ENCODE results near the gene HTT. TPM values are rescaled to one million over a fixed set of nuclear protein-coding genes. Genes with fewer than 3 reads are reported as not detected.

HTT gene
- total RNA-seq, 1 experiment from 2014 or later: 64.4 TPM

- no peak overlapping the region for H4K8ac ChIP-seq (replicated peaks; ENCODE audit: insufficient read length, low read depth, low read length)
- no peak overlapping the region for H2BK20ac ChIP-seq (ENCODE audit: low read depth, low read length, poor library complexity, severe bottlenecking)
- no peak overlapping the region for H2AFZ ChIP-seq (ENCODE audit: low read length)
- H3K9ac ChIP-seq (ENCODE audit: extremely low read depth, insufficient read length, low read length): no peak overlapping the region
- H4K20me1 ChIP-seq (ENCODE audit: control insufficient read depth, insufficient read depth, insufficient read length): no peaks in the 10 kb centered on the region
- no peak overlapping the region for H3K23ac ChIP-seq (ENCODE audit: insufficient read length, low read depth, low read length)
- no peaks in the 10 kb centered on the region; the same call in 1 of the 2 replicates for H3K27me3 ChIP-seq (ENCODE audit: insufficient read depth, low read length)
- H3K27ac ChIP-seq (ENCODE audit: insufficient read length, low read depth, low read length): no peak overlapping the region
- no peak overlapping the region for H2AK5ac ChIP-seq (ENCODE audit: insufficient read length, low read length)
- H3K27ac Mint-ChIP-seq: peak overlapping the region in 1 of 3 experiments; percentile 85; a peak in 1 of 7 replicates
- no peak overlapping the region for H2BK15ac ChIP-seq (ENCODE audit: low read depth, low read length)
- no peaks in the 10 kb centered on the region for H3K79me1 ChIP-seq (ENCODE audit: insufficient read depth, low read depth, low read length, poor library complexity, severe bottlenecking)
- no peak overlapping the region for H2BK5ac ChIP-seq (ENCODE audit: insufficient read length, low read length)
- H3K23me2 ChIP-seq (ENCODE audit: insufficient read length, low read depth, low read length, poor library complexity, severe bottlenecking): no peaks in the 10 kb centered on the region
- no peak overlapping the region for H3K4me2 ChIP-seq (ENCODE audit: insufficient read depth, insufficient read length, low read length)
- no peak for TF ChIP-seq CTCF (conservative IDR thresholded peaks at IDR 0.05)
- H3K4me1 ChIP-seq (ENCODE audit: insufficient read depth, low read length): peaks cover 3% of the 10 kb centered on the region; the same call in 1 of the 2 replicates
- peaks cover 47 to 75% (median 75%) of the 10 kb centered on the region in 3 experiments for H3K36me3 Mint-ChIP-seq (ENCODE audit: insufficient read depth in 1 of 3, low read depth in 3 of 3)
- H3K27me3 Mint-ChIP-seq (ENCODE audit: low read depth): peaks cover 52% of the 10 kb centered on the region
- H3K18ac ChIP-seq (ENCODE audit: insufficient read length, low read depth, low read length): no peak overlapping the region
- DNase-seq: no peak
- no peak overlapping the region for H4K5ac ChIP-seq (ENCODE audit: insufficient read length, low read depth, low read length)
- no peak overlapping the region for H3K4me3 Mint-ChIP-seq
- no CpG with 5 or more reads among the region's 14 CpGs for WGBS (ENCODE audit: extremely low coverage, insufficient read length, low lambda C conversion rate)
- H3K9me3 Mint-ChIP-seq: no peaks in the 10 kb centered on the region
- H2BK12ac ChIP-seq (ENCODE audit: insufficient read length, low read depth, low read length): no peak overlapping the region
- no peak overlapping the region for H3K56ac ChIP-seq (ENCODE audit: insufficient read length, low read depth, low read length)
- H3T11ph ChIP-seq (ENCODE audit: low read length): no peak overlapping the region
- H2BK120ac ChIP-seq (ENCODE audit: low read depth, low read length, poor library complexity, severe bottlenecking): no peak overlapping the region
- H4K91ac ChIP-seq (ENCODE audit: insufficient read length, low read depth, low read length): no peak overlapping the region
- H3K9me3 ChIP-seq (ENCODE audit: control insufficient read depth, low read depth, low read length): no peaks in the 10 kb centered on the region
- H3K4ac ChIP-seq (ENCODE audit: low read depth, low read length): no peak overlapping the region
- no peaks in the 10 kb centered on the region for H3K79me2 ChIP-seq (ENCODE audit: insufficient read depth, low read length)
- no peak overlapping the region for H3K14ac ChIP-seq (ENCODE audit: insufficient read depth, low read length)
- peaks cover 15 to 30% of the 10 kb centered on the region in 2 experiments for H3K4me1 Mint-ChIP-seq
Observed at GRCh38 chr4:3235030-3235345, 160.5 kb downstream of the HTT start.
